AG04449 (cell line): ENCODE data around the gene CACNG8.
A peak's percentile ranks its signal among the peaks of the same experiment; 100 is the strongest.

Experiments used
- CTCF ChIA-PET: fragments of 350-600 bp; formaldehyde crosslinking; extraction: SDS; loops from one replicate; lab custom pipeline; 2021; ENCODE audit warnings: antibody characterized with exemption; lab: Yijun Ruan, JAX
- POLR2A ChIA-PET: fragments of 400-600, 350-600 bp; formaldehyde crosslinking; extraction: SDS; loops from one replicate; lab custom pipeline; 2020; ENCODE audit warnings: antibody characterized with exemption, inconsistent platforms; lab: Yijun Ruan, JAX
- DNase-seq: peaks from one replicate; pipeline ENCODE4 v3.0.0-alpha.2; 2010; ENCODE audit warnings: low read depth, low spot score
- H3K4me3 ChIP-seq: 2 replicates; pipeline ENCODE4 v1.5.1; 2011; ENCODE audit warnings: low read depth, mild to moderate bottlenecking, control low read depth, low read length
- CTCF ChIP-seq: IDR thresholded peaks from one replicate; pipeline ENCODE4 v1.5.1; 2011; ENCODE audit warnings: mild to moderate bottlenecking, moderate library complexity, low read length, control low read depth, inconsistent platforms; ENCODE audit not compliant: insufficient read depth; ENCODE audit errors: missing control alignments

Gene CACNG8

GRCh38 chr19:54021932-54022331 is 59.2 kb downstream of the CACNG8 start:
- CTCF ChIA-PET, result interaction anchor here (1.1 to 11.4 kb wide), 8 partner anchors 10 to 229 kb away, joined by 3 to 170 read pairs (median 15); no protein-coding TSS in a partner anchor
- POLR2A ChIA-PET, result no interaction called here

GRCh38 chr19:54023191-54023590 is 60.5 kb downstream of the CACNG8 start:
- no peak for TF ChIP-seq CTCF
- CTCF ChIA-PET, result interaction anchor here (0.8 to 11.4 kb wide), 32 partner anchors 9 to 828 kb away, joined by 3 to 170 read pairs (median 5); partner anchors contain the start of gene MYADM
- H3K4me3 ChIP-seq, result no peak overlapping the region
- no peak for DNase-seq
- POLR2A ChIA-PET, result interaction anchor here (1.2 kb wide), 1 partner anchor 156 kb away, joined by 4 read pairs; the partner anchor contains the start of gene MYADM

More at GRCh38 chr19:54021932-54022331, 59.2 kb downstream of the CACNG8 start:
- H3K4me3 ChIP-seq, result no peak overlapping the region
- no peak for DNase-seq
- no peak for TF ChIP-seq CTCF

- POLR2A ChIA-PET, result no interaction called here
Measured at GRCh38 chr19:54024660-54025059, 61.9 kb downstream of the CACNG8 start.

GRCh38 chr19:54026656-54027055 is 63.9 kb downstream of the CACNG8 start:
- no peak for TF ChIP-seq CTCF
- no peak overlapping the region for H3K4me3 ChIP-seq
- DNase-seq, result no peak
- ChIA-PET CTCF (interaction anchor here (1.1 to 11.4 kb wide), 5 partner anchors 9 to 255 kb away, joined by 3 to 170 read pairs (median 4); no protein-coding TSS in a partner anchor), POLR2A (no interaction called here)

More at GRCh38 chr19:54024660-54025059, 61.9 kb downstream of the CACNG8 start:
- no peak for TF ChIP-seq CTCF
- H3K4me3 ChIP-seq, result no peak overlapping the region
- CTCF ChIA-PET, result interaction anchor here (0.7 to 11.4 kb wide), 25 partner anchors 11 to 829 kb away, joined by 3 to 170 read pairs (median 5); partner anchors contain the start of gene MYADM
- no peak for DNase-seq

GRCh38 chr19:54029301-54029700 is 66.6 kb downstream of the CACNG8 start:
- POLR2A ChIA-PET, result no interaction called here
- no peak for TF ChIP-seq CTCF
- CTCF ChIA-PET, result interaction anchor here (1.0 to 11.4 kb wide), 20 partner anchors 9 to 241 kb away, joined by 3 to 170 read pairs (median 4); no protein-coding TSS in a partner anchor
- H3K4me3 ChIP-seq, result no peak overlapping the region
- no peak for DNase-seq

- CTCF ChIA-PET, result interaction anchor here (0.6 to 11.4 kb wide), 27 partner anchors 7 to 241 kb away, joined by 3 to 170 read pairs (median 5); no protein-coding TSS in a partner anchor
- H3K4me3 ChIP-seq, result no peak overlapping the region
- TF ChIP-seq CTCF, result peak; percentile 69
- POLR2A ChIA-PET, result no interaction called here
- DNase-seq, result no peak
Measured at GRCh38 chr19:54029930-54030490, 67.3 kb downstream of the CACNG8 start.
